ENCODE results near the gene SLC26A9.
"Not testable (repeated sequence)": the region's sequence is repeated elsewhere in the genome, so short reads cannot be mapped to it uniquely, and the experiment has no call there.

Gene SLC26A9

GRCh38 chr1:205924460-205924790 lies 18.8 kb downstream of the SLC26A9 start:
- DNase-seq (ENCODE audit: low spot score): no peak

- DNase-seq (ENCODE audit: low spot score): no peak
Observed at GRCh38 chr1:205923651-205924459, 19.4 kb downstream of the SLC26A9 start.

- DNase-seq (ENCODE audit: low spot score): no peak
Observed at GRCh38 chr1:205922806-205923205, 20.4 kb downstream of the SLC26A9 start.

GRCh38 chr1:205922314-205922713 lies 20.9 kb downstream of the SLC26A9 start:
- no peak for DNase-seq (ENCODE audit: low spot score)

GRCh38 chr1:205921570-205921909 lies 21.7 kb downstream of the SLC26A9 start:
- no peak for DNase-seq (ENCODE audit: low spot score)

- no peak for DNase-seq (ENCODE audit: low spot score)
Observed at GRCh38 chr1:205920861-205921569, 22.2 kb downstream of the SLC26A9 start.

GRCh38 chr1:205920159-205920558 lies 23.1 kb downstream of the SLC26A9 start:
- no peak for DNase-seq (ENCODE audit: low spot score)

- peak; percentile 78 for DNase-seq (ENCODE audit: low spot score)
Observed at GRCh38 chr1:205918955-205919746, 24.1 kb downstream of the SLC26A9 start.

- DNase-seq (ENCODE audit: low spot score): no peak
Observed at GRCh38 chr1:205917466-205918238, 25.6 kb downstream of the SLC26A9 start.

- no peak for DNase-seq (ENCODE audit: low spot score)
Observed at GRCh38 chr1:205916541-205916940, 26.7 kb downstream of the SLC26A9 start.

GRCh38 chr1:205915354-205915990 lies 27.8 kb downstream of the SLC26A9 start:
- no peak for DNase-seq (ENCODE audit: low spot score)

GRCh38 chr1:205914730-205915129 lies 28.5 kb downstream of the SLC26A9 start:
- no peak for DNase-seq (ENCODE audit: low spot score)

GRCh38 chr1:205914155-205914507 lies 29.1 kb downstream of the SLC26A9 start:
- DNase-seq (ENCODE audit: low spot score): no peak

GRCh38 chr1:205913451-205914154 lies 29.7 kb downstream of the SLC26A9 start:
- no peak for DNase-seq (ENCODE audit: low spot score)

- DNase-seq (ENCODE audit: low spot score): no peak
Observed at GRCh38 chr1:205907794-205908193, 35.5 kb downstream of the SLC26A9 start.

GRCh38 chr1:205905095-205905494 lies 38.2 kb downstream of the SLC26A9 start:
- DNase-seq (ENCODE audit: low spot score): not testable (repeated sequence)

GRCh38 chr1:205896351-205896750 lies 46.9 kb downstream of the SLC26A9 start:
- DNase-seq (ENCODE audit: low spot score): no peak

GRCh38 chr1:205894119-205894518 lies 49.1 kb downstream of the SLC26A9 start:
- not testable (repeated sequence) for DNase-seq (ENCODE audit: low spot score)

GRCh38 chr1:205892175-205892574 lies 51.1 kb downstream of the SLC26A9 start:
- not testable (repeated sequence) for DNase-seq (ENCODE audit: low spot score)

GRCh38 chr1:205891481-205891880 lies 51.8 kb downstream of the SLC26A9 start:
- not testable (repeated sequence) for DNase-seq (ENCODE audit: low spot score)

- DNase-seq (ENCODE audit: low spot score): not testable (repeated sequence)
Observed at GRCh38 chr1:205890631-205891030, 52.6 kb downstream of the SLC26A9 start.

Measured in ecto neural progenitor cell (in vitro differentiated cells).